ENCODE results near the gene SLFN13.
"Not testable (repeated sequence)": the region's sequence is repeated elsewhere in the genome, so short reads cannot be mapped to it uniquely, and the experiment has no call there.

The SLFN13 gene

DNA sequence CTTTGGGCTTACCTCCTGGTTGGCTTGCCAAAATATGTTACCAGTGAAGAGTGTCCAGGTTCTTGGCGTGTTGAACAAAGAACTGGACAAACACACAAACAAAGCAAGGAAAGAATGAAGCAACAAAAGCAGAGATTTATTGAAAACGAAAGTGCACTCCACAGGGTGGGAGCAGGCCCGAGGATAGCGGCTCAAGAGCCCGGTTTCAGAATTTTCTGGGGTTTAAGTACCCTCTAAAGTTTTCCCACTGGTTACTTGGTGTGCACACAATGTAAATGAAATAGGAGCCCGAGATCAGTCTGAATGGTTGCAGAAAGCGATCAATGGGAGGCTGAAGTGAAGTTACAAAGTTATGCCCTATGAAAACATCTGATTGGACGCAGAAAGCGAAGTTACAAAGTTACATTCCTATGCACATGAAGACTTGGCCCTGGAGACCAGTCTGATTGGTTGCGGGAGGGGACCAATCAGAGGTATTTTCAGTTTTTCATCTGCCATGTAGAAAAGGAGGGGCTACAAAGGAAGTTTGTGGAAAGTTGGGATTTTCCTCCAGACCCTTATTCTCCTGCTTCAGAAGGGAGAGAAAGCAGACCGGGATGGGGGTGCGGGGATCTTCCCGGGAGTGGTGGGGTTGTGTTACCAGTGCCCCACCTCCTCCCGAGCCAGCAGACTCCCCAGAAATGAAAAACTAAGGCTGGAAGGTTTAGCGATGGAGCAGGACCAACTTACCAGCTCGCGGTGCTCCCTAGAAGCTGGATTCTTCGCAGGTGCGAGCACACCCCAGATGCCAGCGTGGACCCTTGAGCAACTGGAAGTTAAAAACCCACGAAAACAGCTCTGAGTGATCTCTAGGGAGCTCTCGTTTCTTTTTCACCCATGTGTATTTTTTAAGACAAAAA is 16.1 kb downstream of the SLFN13 start, which contains the start of gene SLFN12:
SLFN12 (minus strand) TSS at position 325 of the 899 bp plus-strand sequence. CDS start 9,472 bp downstream, outside the sequence.
- peak; percentile 80 for DNase-seq (ENCODE audit: low spot score)

DNA sequence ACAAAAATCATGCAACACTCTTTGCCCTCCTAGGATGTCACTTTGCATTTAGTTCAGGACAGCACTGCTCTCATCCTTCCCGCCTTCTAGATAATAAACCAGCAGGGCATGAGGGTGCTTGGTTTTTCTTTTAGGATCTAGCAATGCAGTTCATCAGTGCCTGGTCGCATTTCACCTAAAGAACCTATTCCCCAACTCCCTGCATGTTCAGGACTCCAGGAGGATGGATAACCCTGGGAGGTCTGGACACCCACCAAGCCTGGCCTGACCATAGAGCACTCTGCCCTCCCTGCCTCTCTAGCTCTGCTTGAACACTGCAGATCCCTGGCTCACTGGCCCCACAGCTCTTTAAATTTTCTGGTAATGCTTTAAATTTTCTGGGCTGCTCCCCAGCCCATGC is 18.9 kb downstream of the SLFN13 start:
- DNase-seq (ENCODE audit: low spot score) = no peak

DNA sequence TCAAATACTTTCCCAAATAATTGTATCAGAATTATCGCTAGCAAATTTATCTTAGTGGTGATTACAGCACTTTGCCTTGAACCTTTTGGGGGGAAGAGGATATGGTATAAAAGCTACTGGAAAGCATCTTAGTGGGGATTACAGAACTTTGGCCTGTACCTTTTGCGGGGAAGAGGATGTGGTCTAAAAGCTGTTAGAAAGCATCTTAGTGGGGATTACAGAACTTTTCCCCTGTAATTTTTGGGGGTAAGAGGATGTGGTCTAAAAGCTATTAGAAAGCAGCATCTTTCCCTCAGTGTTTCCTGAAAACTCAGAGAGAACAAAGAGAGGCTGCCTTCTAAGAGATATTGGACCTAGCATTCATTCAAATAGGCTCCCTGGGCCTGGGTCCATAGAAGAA is 20.3 kb downstream of the SLFN13 start:
- no peak for DNase-seq (ENCODE audit: low spot score)

DNA sequence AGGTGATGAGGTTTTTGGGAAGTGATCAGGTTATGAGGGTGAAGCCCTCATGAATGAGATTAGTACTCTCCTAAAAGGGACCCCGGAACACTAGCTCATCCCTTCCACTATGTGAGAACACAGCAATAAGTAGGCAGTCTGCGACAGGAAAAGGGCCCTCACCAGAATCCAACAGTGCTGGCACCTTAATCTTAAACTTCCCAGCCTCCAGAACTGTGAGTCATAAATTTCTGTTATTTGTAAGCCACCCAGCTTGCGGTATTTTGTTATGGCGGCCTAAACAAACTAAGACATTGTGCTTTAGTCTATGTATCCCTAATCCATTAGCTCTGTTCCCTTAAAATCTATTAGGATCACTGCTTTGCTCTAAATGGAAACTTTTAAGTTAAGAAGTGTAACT is 24.8 kb downstream of the SLFN13 start:
- no peak for DNase-seq (ENCODE audit: low spot score)

DNA sequence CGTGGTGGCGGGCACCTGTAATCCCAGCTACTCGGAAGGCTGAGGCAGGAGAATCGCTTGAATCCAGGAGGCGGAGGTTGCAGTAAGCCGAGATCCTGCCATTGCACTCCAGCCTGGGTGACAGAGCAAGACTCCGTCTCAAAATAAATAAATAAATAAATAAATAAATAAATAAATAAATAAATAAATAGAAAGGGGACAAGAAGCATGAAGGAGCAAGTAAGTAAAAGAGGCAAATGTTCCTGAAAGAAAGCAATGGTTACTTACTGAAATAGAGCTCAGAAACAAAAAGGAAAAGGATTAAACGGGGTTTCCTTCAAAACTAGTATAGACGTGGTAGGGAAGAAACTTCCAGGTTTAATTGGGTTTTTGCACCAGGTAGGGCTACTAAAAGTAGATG is 27.5 kb downstream of the SLFN13 start:
- not testable (repeated sequence) for DNase-seq (ENCODE audit: low spot score)

DNA sequence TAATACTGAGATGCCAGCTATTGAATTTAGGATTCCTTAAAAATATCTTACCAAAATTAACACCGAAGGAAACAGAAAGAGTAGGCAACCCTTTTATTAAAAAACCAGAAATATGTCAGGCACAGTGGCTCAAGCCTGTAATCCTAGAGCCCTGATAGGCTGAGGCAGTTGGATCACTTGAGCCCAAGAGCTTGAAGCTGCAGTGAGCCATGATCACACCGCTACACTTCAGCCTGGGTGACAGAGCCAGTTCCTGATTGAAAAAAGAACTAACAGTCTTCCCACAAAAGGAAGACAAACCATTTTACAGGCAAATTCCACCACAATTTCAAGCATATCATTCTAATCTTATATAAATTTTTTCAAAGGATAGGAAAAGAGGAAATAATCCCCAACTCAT is 31.9 kb downstream of the SLFN13 start:
- no peak for DNase-seq (ENCODE audit: low spot score)

DNA sequence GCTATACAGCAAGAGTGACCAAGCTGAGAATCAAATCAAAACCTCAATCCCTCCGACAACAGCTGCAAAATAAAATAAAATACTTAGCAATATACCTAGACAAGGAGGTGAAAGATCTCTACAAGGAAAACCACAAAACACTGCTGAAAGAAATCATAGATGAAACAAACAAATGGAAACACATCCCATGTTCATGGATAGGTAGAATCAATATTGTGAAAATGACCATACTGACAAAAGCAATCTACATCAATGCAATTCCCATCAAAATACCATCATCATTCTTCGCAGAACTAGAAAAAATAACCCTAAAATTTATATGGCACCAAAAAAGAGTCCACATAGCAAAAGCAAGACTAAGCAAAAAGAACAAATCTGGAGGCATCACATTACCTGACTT is 33.9 kb downstream of the SLFN13 start:
- DNase-seq (ENCODE audit: low spot score) = not testable (repeated sequence)

DNA sequence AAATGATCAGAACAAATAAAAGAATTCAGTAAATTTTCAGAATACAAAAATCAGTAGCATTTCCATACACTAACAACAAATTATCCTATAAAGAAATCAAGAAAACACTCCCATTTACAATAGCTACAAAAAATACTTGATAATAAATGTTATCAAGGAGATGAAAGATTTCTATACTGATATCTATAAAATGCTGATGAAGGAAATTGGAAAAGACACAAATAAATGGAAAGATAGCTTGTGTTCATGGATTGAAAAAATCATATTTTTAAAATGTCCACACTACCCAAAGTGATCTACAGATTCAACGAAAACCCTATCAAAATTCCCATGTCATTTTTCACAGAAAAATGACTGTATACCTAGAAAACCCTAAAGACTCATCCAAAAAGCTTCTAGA is 34.3 kb downstream of the SLFN13 start:
- no peak for DNase-seq (ENCODE audit: low spot score)

DNA sequence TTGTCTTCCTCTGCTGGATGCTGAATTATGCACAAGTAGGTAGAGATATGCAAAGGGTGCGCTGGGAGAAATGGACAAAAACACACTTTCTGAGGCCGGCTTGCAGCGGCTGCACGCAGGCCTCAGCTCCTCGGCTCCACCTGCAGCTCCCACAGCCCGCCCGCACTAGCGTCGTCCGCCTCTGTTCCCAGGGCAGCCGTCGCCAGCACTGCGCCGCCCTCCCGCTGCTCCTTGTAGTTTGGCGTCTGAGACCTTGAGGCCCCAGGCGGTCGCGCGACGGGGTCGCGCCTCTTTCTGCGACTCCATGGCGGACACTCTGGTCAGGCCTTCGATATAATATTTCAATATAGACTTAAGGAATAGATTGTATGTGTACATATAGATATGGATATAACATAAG is 41.0 kb downstream of the SLFN13 start:
- no peak for DNase-seq (ENCODE audit: low spot score)

DNA sequence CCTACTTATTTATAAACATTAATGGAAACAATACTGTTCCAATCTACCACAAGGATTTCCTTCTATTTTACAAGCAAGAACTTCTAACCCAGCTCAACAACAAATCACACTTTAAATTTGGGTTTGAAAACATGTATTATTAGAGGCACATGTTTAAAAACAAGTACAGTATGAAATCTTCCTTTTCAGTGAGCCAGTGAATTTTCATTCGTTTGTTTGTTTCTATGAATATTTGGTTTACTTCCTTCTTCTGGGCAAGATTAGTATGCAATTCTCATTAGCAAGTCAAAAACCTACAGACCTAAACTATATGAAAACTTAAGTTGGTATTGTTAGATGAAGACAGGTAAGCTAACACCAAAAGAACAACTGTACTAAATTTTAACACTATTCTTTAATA is 42.0 kb downstream of the SLFN13 start:
- no peak for DNase-seq (ENCODE audit: low spot score)

DNA sequence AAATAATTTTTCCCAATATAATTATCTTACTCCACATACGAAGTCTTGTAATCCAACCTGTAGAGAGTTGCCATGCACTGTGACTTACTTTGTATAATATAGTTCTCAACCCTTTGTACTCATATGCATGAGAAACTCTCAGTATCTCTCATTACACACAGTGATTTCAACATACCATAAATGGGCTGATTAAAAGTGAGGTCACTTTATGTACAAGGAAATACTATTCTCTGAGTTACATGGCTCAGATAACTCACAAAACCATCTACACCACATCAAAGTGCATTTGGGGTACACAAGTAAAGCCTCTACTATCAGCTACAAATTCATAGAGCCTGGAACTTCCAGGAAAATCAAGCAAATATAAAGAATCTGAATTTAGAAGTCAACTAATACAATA is 44.2 kb downstream of the SLFN13 start:
- peak; percentile 58 for DNase-seq (ENCODE audit: low spot score)

DNA sequence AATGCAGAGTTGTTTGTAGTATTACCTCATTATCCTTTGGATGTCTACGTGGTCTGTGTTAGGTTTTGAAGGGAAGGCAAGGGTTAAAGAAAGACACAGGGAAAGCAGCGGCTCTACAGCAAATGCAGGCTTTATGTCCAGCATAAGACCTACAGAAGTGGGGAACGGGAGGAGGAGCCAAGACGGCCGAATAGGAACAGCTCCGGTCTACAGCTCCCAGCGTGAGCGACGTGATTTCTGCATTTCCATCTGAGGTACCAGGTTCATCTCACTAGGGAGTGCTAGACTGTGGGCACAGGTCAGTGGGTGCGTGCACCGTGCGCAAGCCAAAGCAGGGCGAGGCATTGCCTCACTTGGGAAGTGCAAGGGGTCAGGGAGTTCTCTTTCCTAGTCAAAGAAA is 54.8 kb downstream of the SLFN13 start:
- not testable (repeated sequence) for DNase-seq (ENCODE audit: low spot score)

DNA sequence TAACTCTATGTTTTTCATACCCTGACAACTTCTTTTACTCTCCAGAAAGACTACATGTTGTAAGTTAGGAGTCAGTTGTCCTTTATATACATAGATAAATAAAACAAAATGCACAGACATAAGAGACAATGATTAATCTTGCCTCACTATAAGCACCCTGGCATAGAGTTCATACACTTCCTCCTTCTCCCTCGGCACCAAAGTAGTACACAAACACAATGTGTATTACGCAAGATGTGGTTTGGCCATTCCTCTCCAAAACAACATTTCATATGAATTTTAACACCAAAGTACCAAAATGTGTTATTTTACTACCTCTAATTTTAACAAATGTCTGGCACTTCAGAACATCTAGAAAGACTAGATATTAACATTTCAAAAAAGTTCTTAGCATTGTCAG is 57.9 kb downstream of the SLFN13 start:
- DNase-seq (ENCODE audit: low spot score) = no peak

DNA sequence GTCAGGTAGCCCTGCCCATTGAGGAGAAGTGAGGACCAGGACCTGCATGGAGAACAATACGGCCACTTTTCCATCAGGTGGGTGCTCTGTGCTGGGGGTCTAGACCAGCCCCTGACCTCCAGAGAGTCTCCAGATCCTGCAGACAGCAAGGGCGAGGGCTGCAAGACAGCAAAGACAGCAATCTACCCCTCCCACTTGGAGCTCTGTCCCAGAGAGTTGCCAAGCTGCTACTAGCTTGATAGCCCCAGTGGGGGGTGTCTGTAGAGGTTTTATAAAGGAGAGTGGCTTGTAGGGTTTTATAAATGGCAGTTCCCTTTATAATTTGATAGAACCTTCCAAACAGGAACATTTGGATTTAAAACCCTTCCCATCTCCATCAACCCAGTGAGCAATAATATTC is 58.4 kb downstream of the SLFN13 start:
- no peak for DNase-seq (ENCODE audit: low spot score)

DNA sequence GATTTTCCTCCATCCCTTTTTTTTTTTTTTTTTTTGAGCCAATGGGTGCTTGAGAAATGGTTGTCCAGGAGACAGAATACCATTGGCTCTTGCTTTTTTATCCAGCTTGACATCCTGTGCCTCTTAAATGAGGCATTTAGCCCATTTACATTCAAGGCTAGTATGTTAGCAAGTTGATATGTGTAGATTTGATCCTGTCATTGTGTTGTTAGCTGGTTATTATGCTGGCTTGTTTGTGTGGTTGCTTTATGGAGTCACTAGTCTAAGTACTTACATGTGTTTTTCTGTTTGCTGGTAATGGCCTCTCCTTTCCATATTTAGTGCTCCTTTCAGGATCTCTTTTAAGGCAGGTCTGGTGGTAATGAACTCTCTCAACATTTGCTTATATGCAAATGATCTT is 61.1 kb downstream of the SLFN13 start:
- DNase-seq (ENCODE audit: low spot score) = no peak
